Bronchial epithelial cell (primary cell): Measurements from ENCODE around the gene DNM3. TPM values are rescaled to one million over a fixed set of nuclear protein-coding genes. Genes with fewer than 3 reads are reported as not detected.

ENCODE experiments used
- DNase-seq: peaks from one replicate; pipeline ENCODE4 v3.0.0-alpha.2; 2010; ENCODE audit warnings: low read depth
- FAIRE-seq: peaks from 2 replicates; lab custom pipeline; 2011; peaks lifted over from hg19 to GRCh38; lab: Jason Lieb, UNC
- H3K27me3 ChIP-seq: 2 replicates; pipeline ENCODE4 v1.5.1; 2011; ENCODE audit warnings: low read length; ENCODE audit not compliant: control insufficient read depth, insufficient read depth
- H3K36me3 ChIP-seq: 2 replicates; pipeline ENCODE4 v1.5.1; 2011; ENCODE audit warnings: low read length; ENCODE audit not compliant: control insufficient read depth, insufficient read depth
- H3K4me3 ChIP-seq: 2 replicates; pipeline ENCODE4 v1.5.1; 2011; ENCODE audit warnings: mild to moderate bottlenecking, low read depth, low read length, control low read depth
- total RNA-seq: library from RNA; depleted of rRNA; stranded (reverse); fragments of >200 nt; gene quantifications from 2 replicates; pipeline ENCODE4 v1.2.1, GENCODE V29; 2014
- TF ChIP-seq, protein P1 (sequence below): IDR thresholded peaks from 2 replicates; pipeline ENCODE4 v1.5.1; 2011; ENCODE audit warnings: mild to moderate bottlenecking, moderate library complexity, low read length, control low read depth, inconsistent platforms; ENCODE audit not compliant: insufficient read depth, severe bottlenecking

Gene DNM3
- total RNA-seq, 1 donor from 2014 or later, result 1.3 TPM

- FAIRE-seq (peak; percentile 68), DNase-seq (no peak)
- Histone ChIP-seq H3K4me3 (no peak overlapping the region), H3K36me3 (no peaks in the 10 kb centered on the region), H3K27me3 (no peaks in the 10 kb centered on the region)
- TF ChIP-seq, protein P1, sequence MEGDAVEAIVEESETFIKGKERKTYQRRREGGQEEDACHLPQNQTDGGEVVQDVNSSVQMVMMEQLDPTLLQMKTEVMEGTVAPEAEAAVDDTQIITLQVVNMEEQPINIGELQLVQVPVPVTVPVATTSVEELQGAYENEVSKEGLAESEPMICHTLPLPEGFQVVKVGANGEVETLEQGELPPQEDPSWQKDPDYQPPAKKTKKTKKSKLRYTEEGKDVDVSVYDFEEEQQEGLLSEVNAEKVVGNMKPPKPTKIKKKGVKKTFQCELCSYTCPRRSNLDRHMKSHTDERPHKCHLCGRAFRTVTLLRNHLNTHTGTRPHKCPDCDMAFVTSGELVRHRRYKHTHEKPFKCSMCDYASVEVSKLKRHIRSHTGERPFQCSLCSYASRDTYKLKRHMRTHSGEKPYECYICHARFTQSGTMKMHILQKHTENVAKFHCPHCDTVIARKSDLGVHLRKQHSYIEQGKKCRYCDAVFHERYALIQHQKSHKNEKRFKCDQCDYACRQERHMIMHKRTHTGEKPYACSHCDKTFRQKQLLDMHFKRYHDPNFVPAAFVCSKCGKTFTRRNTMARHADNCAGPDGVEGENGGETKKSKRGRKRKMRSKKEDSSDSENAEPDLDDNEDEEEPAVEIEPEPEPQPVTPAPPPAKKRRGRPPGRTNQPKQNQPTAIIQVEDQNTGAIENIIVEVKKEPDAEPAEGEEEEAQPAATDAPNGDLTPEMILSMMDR, result no peak
These were observed 360.3 kb downstream of the DNM3 start for GRCh38 chr1:172201572-172201971.

DNA sequence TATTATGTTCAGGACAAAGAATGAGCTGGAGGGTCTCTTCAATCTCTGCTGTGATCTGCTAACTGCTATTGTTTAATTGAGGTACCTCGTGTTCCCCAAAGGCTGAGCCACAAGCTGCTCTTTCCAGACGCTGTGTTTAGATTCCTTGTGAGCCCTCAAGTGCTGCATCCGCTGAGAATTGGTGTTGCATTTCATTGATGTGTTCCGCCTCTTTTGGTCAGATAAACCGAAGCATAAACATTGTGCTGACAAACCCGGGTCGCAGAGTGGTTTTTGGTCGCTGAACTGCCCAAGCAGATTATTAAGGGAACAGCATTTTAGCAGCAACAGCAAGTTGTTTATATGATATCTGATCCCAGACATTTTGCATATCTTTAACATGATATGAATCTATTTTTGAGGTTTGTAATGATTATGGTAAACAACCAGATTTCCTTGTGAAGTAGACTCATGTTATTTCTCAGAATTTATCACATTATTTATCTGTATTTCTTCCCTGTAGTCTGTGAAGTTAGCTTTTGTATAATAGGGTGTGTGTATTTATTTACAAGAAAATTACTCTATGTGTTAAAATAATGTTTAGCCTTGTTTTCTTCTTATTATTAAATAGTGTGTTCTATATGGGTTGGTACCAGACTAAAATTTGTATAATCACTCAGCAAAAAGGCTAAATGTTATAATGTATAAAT lies 362.0 kb downstream of the DNM3 start:
- no peak for DNase-seq
- no peaks in the 10 kb centered on the region for H3K36me3 ChIP-seq
- no peak for FAIRE-seq
- TF ChIP-seq, protein P1, result no peak
- H3K4me3 ChIP-seq, result no peak overlapping the region
- no peaks in the 10 kb centered on the region for H3K27me3 ChIP-seq

- TF ChIP-seq, protein P1, result no peak
- no peak for DNase-seq
- no peaks in the 10 kb centered on the region for H3K27me3 ChIP-seq
- no peak overlapping the region for H3K4me3 ChIP-seq
- no peak for FAIRE-seq
- no peaks in the 10 kb centered on the region for H3K36me3 ChIP-seq
These were observed 362.6 kb downstream of the DNM3 start for GRCh38 chr1:172203902-172204301.

- Histone ChIP-seq H3K4me3 (no peak overlapping the region), H3K27me3 (no peaks in the 10 kb centered on the region), H3K36me3 (no peaks in the 10 kb centered on the region)
- TF ChIP-seq, protein P1, result no peak
- DNase-seq, result no peak
- FAIRE-seq, result no peak
These were observed 365.0 kb downstream of the DNM3 start for GRCh38 chr1:172206256-172206655.

GRCh38 chr1:172208635-172209034 lies 367.3 kb downstream of the DNM3 start:
- TF ChIP-seq, protein P1, result no peak
- DNase-seq, result no peak
- Histone ChIP-seq H3K27me3 (no peaks in the 10 kb centered on the region), H3K36me3 (no peaks in the 10 kb centered on the region), H3K4me3 (no peak overlapping the region)
- no peak for FAIRE-seq

DNA sequence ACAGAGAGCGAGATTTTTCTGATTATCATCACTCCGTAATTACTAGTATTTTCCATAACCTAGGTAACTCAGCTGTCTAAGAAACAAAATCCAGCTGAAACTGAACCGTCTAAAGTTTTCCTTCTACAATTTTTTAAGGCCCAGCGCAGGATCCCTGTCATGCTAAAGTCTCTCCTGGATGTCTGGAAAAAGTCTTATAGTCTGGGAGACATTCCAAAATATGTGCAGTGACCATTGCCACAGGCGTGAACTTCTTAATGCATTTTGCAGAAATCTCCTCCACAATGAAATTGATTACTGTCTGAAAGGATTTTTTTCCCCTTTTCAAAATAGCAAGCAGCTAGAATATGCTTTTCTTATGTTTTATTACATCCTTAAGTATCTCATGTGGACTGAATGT lies 369.9 kb downstream of the DNM3 start:
- H3K27me3 ChIP-seq, result no peaks in the 10 kb centered on the region
- no peaks in the 10 kb centered on the region for H3K36me3 ChIP-seq
- no peak for FAIRE-seq
- TF ChIP-seq, protein P1, result no peak
- H3K4me3 ChIP-seq, result no peak overlapping the region
- DNase-seq, result no peak
